ENCODE data around the gene CCNF. TPM values are rescaled to one million over a fixed set of nuclear protein-coding genes. Genes with fewer than 3 reads are reported as not detected.

Gene CCNF
- total RNA-seq, 1 donor from 2014 or later, result 41.6 TPM

GRCh38 chr16:2498531-2499253 is 69.4 kb downstream of the CCNF start:
- H3K27ac ChIP-seq, result no peak overlapping the region
- no peaks in the 10 kb centered on the region for H4K20me1 ChIP-seq (ENCODE audit: low read depth)
- H3K4me1 ChIP-seq, result peaks cover 6% of the 10 kb centered on the region
- H3K4me3 Mint-ChIP-seq, result no peak overlapping the region
- DNase-seq (ENCODE audit: low spot score), result no peak
- no peak for TF ChIP-seq EZH2phosphoT487 (IDR thresholded peaks at IDR 0.05)
- no peak for TF ChIP-seq EZH2 (IDR thresholded peaks at IDR 0.05)
- no peak for TF ChIP-seq CTCF (IDR thresholded peaks at IDR 0.05)
- H3K27me3 Mint-ChIP-seq (ENCODE audit: insufficient read depth, low read depth), result peaks cover 2% of the 10 kb centered on the region
- H3K36me3 Mint-ChIP-seq, result peaks cover 3% of the 10 kb centered on the region
- H3K4me3 ChIP-seq, result no peak overlapping the region
- H3K9me3 Mint-ChIP-seq, result no peaks in the 10 kb centered on the region
- H3F3A ChIP-seq (ENCODE audit: low read depth), result peaks cover 4% of the 10 kb centered on the region
- H3K36me3 ChIP-seq, result no peaks in the 10 kb centered on the region
- H3K9me3 ChIP-seq (ENCODE audit: low read depth), result no peaks in the 10 kb centered on the region
- H3K4me1 Mint-ChIP-seq, result peaks cover 3% of the 10 kb centered on the region
- H3K9ac ChIP-seq, result no peak overlapping the region
- no peaks in the 10 kb centered on the region for H3K79me2 ChIP-seq (ENCODE audit: low read depth)
- H3K27me3 ChIP-seq, result no peaks in the 10 kb centered on the region
- no peak overlapping the region for H3K4me2 ChIP-seq
- no peak overlapping the region for H2AFZ ChIP-seq (replicated peaks)
- no peak overlapping the region for H3K27ac Mint-ChIP-seq

- Histone ChIP-seq H3F3A (ENCODE audit: low read depth) (peaks cover 4% of the 10 kb centered on the region), H3K9ac (no peak overlapping the region), H3K4me1 (peaks cover 6% of the 10 kb centered on the region), H3K36me3 (no peaks in the 10 kb centered on the region), H3K4me3 (no peak overlapping the region), H3K27me3 (no peaks in the 10 kb centered on the region), H2AFZ (replicated peaks) (no peak overlapping the region), H4K20me1 (ENCODE audit: low read depth) (no peaks in the 10 kb centered on the region), H3K79me2 (ENCODE audit: low read depth) (no peaks in the 10 kb centered on the region), H3K4me2 (no peak overlapping the region), H3K27ac (no peak overlapping the region), H3K9me3 (ENCODE audit: low read depth) (no peaks in the 10 kb centered on the region)
- H3K27me3 Mint-ChIP-seq (ENCODE audit: insufficient read depth, low read depth), result peaks cover 2% of the 10 kb centered on the region
- no peaks in the 10 kb centered on the region for H3K9me3 Mint-ChIP-seq
- TF ChIP-seq CTCF (IDR thresholded peaks at IDR 0.05) (no peak), EZH2 (IDR thresholded peaks at IDR 0.05) (no peak), EZH2phosphoT487 (IDR thresholded peaks at IDR 0.05) (no peak)
- H3K4me3 Mint-ChIP-seq, result no peak overlapping the region
- no peak overlapping the region for H3K27ac Mint-ChIP-seq
- H3K36me3 Mint-ChIP-seq, result peaks cover 3% of the 10 kb centered on the region
- peaks cover 3% of the 10 kb centered on the region for H3K4me1 Mint-ChIP-seq
- DNase-seq (ENCODE audit: low spot score), result no peak
These were observed 70.2 kb downstream of the CCNF start for GRCh38 chr16:2499454-2499853.

GRCh38 chr16:2499890-2500429 is 70.7 kb downstream of the CCNF start:
- no peak overlapping the region for H3K4me2 ChIP-seq
- Mint-ChIP-seq H3K9me3 (no peaks in the 10 kb centered on the region), H3K4me3 (no peak overlapping the region), H3K4me1 (peaks cover 3% of the 10 kb centered on the region), H3K27ac (no peak overlapping the region), H3K36me3 (peaks cover 3% of the 10 kb centered on the region), H3K27me3 (ENCODE audit: insufficient read depth, low read depth) (peaks cover 3% of the 10 kb centered on the region)
- no peak overlapping the region for H3K9ac ChIP-seq
- no peak for TF ChIP-seq EZH2phosphoT487 (IDR thresholded peaks at IDR 0.05)
- TF ChIP-seq EZH2 (IDR thresholded peaks at IDR 0.05), result no peak
- TF ChIP-seq CTCF (IDR thresholded peaks at IDR 0.05), result no peak
- H3K79me2 ChIP-seq (ENCODE audit: low read depth), result no peaks in the 10 kb centered on the region
- H3K4me3 ChIP-seq, result no peak overlapping the region
- H3K27me3 ChIP-seq, result no peaks in the 10 kb centered on the region
- peaks cover 4% of the 10 kb centered on the region for H3F3A ChIP-seq (ENCODE audit: low read depth)
- no peak overlapping the region for H2AFZ ChIP-seq (replicated peaks)
- H3K36me3 ChIP-seq, result no peaks in the 10 kb centered on the region
- H3K9me3 ChIP-seq (ENCODE audit: low read depth), result no peaks in the 10 kb centered on the region
- no peak overlapping the region for H3K27ac ChIP-seq
- DNase-seq (ENCODE audit: low spot score), result no peak
- peaks cover 6% of the 10 kb centered on the region for H3K4me1 ChIP-seq
- no peaks in the 10 kb centered on the region for H4K20me1 ChIP-seq (ENCODE audit: low read depth)
